ENCODE measurements around the gene TMEM120A.
A peak's percentile ranks its signal among the peaks of the same experiment; 100 is the strongest.
"Not testable (repeated sequence)": the region's sequence is repeated elsewhere in the genome, so short reads cannot be mapped to it uniquely, and the experiment has no call there.

TMEM120A gene

GRCh38 chr7:76022026-76022780, 27.8 kb upstream of the TMEM120A start:
- TF ChIP-seq CTCF (conservative IDR thresholded peaks at IDR 0.05; ENCODE audit: low read depth, low read length) = no peak
- no peak overlapping the region for H3K4me3 ChIP-seq (ENCODE audit: low read depth, low read length)
- DNase-seq (ENCODE audit: low read depth) = no peak

- peak; percentile 95 for TF ChIP-seq CTCF (conservative IDR thresholded peaks at IDR 0.05; ENCODE audit: low read depth, low read length)
- peak; percentile 71 for DNase-seq (ENCODE audit: low read depth)
- no peak overlapping the region for H3K4me3 ChIP-seq (ENCODE audit: low read depth, low read length)
Observed at GRCh38 chr7:76020031-76020714, 25.8 kb upstream of the TMEM120A start.

- not testable (repeated sequence) for H3K4me3 ChIP-seq (ENCODE audit: low read depth, low read length); DNase-seq (ENCODE audit: low read depth)
Observed at GRCh38 chr7:76018520-76018919, 24.1 kb upstream of the TMEM120A start.

GRCh38 chr7:76016191-76016947, 22.0 kb upstream of the TMEM120A start:
- no peak overlapping the region for H3K4me3 ChIP-seq (ENCODE audit: low read depth, low read length)
- no peak for TF ChIP-seq CTCF (conservative IDR thresholded peaks at IDR 0.05; ENCODE audit: low read depth, low read length)
- DNase-seq (ENCODE audit: low read depth) = peak; percentile 75

GRCh38 chr7:76011442-76011861, 17.1 kb upstream of the TMEM120A start:
- H3K4me3 ChIP-seq (ENCODE audit: low read depth, low read length) = no peak overlapping the region
- DNase-seq (ENCODE audit: low read depth) = peak; percentile 93
- TF ChIP-seq CTCF (conservative IDR thresholded peaks at IDR 0.05; ENCODE audit: low read depth, low read length) = no peak

GRCh38 chr7:76009672-76010600, 15.5 kb upstream of the TMEM120A start:
- H3K4me3 ChIP-seq (ENCODE audit: low read depth, low read length) = no peak overlapping the region
- no peak for DNase-seq (ENCODE audit: low read depth)
- no peak for TF ChIP-seq CTCF (conservative IDR thresholded peaks at IDR 0.05; ENCODE audit: low read depth, low read length)
